ENCODE results near the gene CHRDL2. TPM values are rescaled to one million over a fixed set of nuclear protein-coding genes. Genes with fewer than 3 reads are reported as not detected.

The CHRDL2 gene
- total RNA-seq, 1 donor from 2014 or later = 1.4 TPM

- no peak overlapping the region for H3K4me3 Mint-ChIP-seq
- no peak for DNase-seq (ENCODE audit: extremely low spot score, unreplicated experiment)
- no peak overlapping the region for H3K27ac Mint-ChIP-seq
- no peaks in the 10 kb centered on the region for H3K4me1 Mint-ChIP-seq (ENCODE audit: unreplicated experiment)
- TF ChIP-seq CTCF (conservative IDR thresholded peaks at IDR 0.05) = no peak
- H3K36me3 Mint-ChIP-seq = no peaks in the 10 kb centered on the region
- H3K9me3 Mint-ChIP-seq = no peaks in the 10 kb centered on the region
- peaks cover 24% of the 10 kb centered on the region for H3K27me3 Mint-ChIP-seq
Observed at GRCh38 chr11:74695705-74696280, 35.4 kb downstream of the CHRDL2 start.

- peaks cover 24% of the 10 kb centered on the region for H3K27me3 Mint-ChIP-seq
- H3K36me3 Mint-ChIP-seq = no peaks in the 10 kb centered on the region
- no peaks in the 10 kb centered on the region for H3K4me1 Mint-ChIP-seq (ENCODE audit: unreplicated experiment)
- no peaks in the 10 kb centered on the region for H3K9me3 Mint-ChIP-seq
- no peak overlapping the region for H3K27ac Mint-ChIP-seq
- no peak overlapping the region for H3K4me3 Mint-ChIP-seq
- no peak for TF ChIP-seq CTCF (conservative IDR thresholded peaks at IDR 0.05)
- no peak for DNase-seq (ENCODE audit: extremely low spot score, unreplicated experiment)
Observed at GRCh38 chr11:74694136-74694930, 36.9 kb downstream of the CHRDL2 start.

GRCh38 chr11:74693531-74693930 is 37.7 kb downstream of the CHRDL2 start:
- H3K36me3 Mint-ChIP-seq = no peaks in the 10 kb centered on the region
- H3K4me3 Mint-ChIP-seq = no peak overlapping the region
- peaks cover 24% of the 10 kb centered on the region for H3K27me3 Mint-ChIP-seq
- H3K4me1 Mint-ChIP-seq (ENCODE audit: unreplicated experiment) = no peaks in the 10 kb centered on the region
- H3K27ac Mint-ChIP-seq = no peak overlapping the region
- no peak for TF ChIP-seq CTCF (conservative IDR thresholded peaks at IDR 0.05)
- no peak for DNase-seq (ENCODE audit: extremely low spot score, unreplicated experiment)
- no peaks in the 10 kb centered on the region for H3K9me3 Mint-ChIP-seq

GRCh38 chr11:74691755-74692154 is 39.5 kb downstream of the CHRDL2 start:
- no peaks in the 10 kb centered on the region for H3K4me1 Mint-ChIP-seq (ENCODE audit: unreplicated experiment)
- no peaks in the 10 kb centered on the region for H3K9me3 Mint-ChIP-seq
- peaks cover 15% of the 10 kb centered on the region for H3K27me3 Mint-ChIP-seq
- no peaks in the 10 kb centered on the region for H3K36me3 Mint-ChIP-seq
- TF ChIP-seq CTCF (conservative IDR thresholded peaks at IDR 0.05) = no peak
- H3K27ac Mint-ChIP-seq = no peak overlapping the region
- H3K4me3 Mint-ChIP-seq = no peak overlapping the region
- no peak for DNase-seq (ENCODE audit: extremely low spot score, unreplicated experiment)

GRCh38 chr11:74689666-74690065 is 41.6 kb downstream of the CHRDL2 start:
- no peak overlapping the region for H3K4me3 Mint-ChIP-seq
- TF ChIP-seq CTCF (conservative IDR thresholded peaks at IDR 0.05) = no peak

More at GRCh38 chr11:74689666-74690065, 41.6 kb downstream of the CHRDL2 start:
- Mint-ChIP-seq H3K4me1 (ENCODE audit: unreplicated experiment) (no peaks in the 10 kb centered on the region), H3K27ac (no peak overlapping the region), H3K36me3 (no peaks in the 10 kb centered on the region), H3K27me3 (peaks cover 13% of the 10 kb centered on the region), H3K9me3 (no peaks in the 10 kb centered on the region)
- DNase-seq (ENCODE audit: extremely low spot score, unreplicated experiment) = no peak

Data from type B pancreatic cell (in vitro differentiated cells).